HCEC 1CT (cell line): ENCODE measurements around the gene TDRD9.

Experiments used
- DNase-seq: peaks from one replicate; pipeline ENCODE4 v3.0.0-alpha.2; 2017

Gene TDRD9

DNA sequence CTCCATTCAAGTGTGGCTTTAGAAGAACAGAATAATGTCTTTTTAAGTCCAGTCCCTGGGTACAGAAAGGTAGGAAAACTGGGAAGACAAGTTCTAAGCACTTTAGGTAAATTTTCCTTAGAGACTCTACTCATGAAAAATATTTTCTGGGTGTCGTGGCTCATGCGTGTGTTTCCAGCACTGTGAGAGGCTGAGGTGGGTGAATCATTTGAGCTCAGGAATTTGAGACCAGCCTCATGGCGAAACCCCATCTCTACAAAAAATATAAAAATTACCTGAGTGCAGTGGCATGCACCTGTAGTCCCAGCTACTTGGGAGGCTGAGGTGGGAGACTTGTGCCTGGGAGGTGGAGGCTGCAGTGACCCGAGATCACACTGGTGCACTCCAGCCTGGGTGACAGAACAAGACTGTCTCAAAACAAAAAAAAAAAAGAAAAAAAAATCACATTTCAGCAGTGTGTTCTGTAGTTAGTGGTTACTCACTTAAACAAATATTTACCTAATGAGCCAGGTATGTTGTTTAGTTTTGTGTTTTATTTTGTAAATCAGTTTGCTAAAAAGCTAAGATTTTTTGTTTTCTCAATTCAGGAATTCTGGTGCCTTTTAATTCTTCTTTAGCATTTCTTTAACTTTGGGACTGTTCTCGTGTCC, 66.4 kb downstream of the TDRD9 start:
- DNase-seq = no peak

- DNase-seq = no peak
These were observed 67.6 kb downstream of the TDRD9 start for GRCh38 chr14:103995876-103996275.

- no peak for DNase-seq
These were observed 69.1 kb downstream of the TDRD9 start for GRCh38 chr14:103997391-103997790.

- DNase-seq = no peak
These were observed 69.8 kb downstream of the TDRD9 start for GRCh38 chr14:103998027-103998426.

- no peak for DNase-seq
These were observed 71.7 kb downstream of the TDRD9 start for GRCh38 chr14:103999795-104000440.

- no peak for DNase-seq
These were observed 72.7 kb downstream of the TDRD9 start for GRCh38 chr14:104001003-104001402.

DNA sequence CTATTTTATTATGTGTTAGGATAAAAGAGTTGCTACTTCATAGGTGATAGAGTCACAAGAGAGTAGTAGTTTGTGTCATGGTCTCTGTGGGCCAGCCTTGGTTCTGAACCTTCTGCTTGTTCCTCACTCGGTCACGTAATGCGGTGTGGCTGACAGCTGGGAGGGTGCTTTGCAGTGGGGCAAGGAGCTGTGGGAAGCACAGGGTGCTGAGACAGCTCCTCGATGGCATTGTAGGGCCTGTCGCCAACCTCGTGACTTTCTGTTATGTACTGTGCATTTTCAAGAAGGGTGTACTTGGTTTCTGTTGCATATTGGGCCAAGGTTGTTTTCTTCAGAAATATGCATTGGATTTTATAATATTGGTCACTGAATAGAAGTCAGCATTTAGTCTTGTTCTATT, 75.4 kb downstream of the TDRD9 start:
- no peak for DNase-seq

DNA sequence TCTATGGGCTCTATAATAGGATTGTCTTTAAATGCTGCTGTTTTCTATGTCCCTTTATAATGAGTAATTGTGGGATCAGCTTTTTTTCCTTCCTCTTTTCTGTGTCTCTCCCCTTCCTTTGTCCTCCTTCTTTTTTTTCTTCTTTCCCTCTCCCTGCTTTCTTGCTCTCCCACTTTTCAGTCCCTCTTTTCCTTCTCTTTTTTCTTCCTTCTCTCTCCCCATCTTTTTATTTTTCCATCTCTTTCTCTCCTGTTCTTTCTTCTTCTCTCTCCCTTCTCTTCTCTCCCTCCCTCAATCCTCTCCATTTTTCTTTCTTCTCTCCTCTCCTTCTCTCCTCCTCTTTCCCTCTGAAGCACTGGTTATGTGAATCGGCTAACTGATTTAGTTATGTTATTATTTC, 76.6 kb downstream of the TDRD9 start:
- no peak for DNase-seq

DNA sequence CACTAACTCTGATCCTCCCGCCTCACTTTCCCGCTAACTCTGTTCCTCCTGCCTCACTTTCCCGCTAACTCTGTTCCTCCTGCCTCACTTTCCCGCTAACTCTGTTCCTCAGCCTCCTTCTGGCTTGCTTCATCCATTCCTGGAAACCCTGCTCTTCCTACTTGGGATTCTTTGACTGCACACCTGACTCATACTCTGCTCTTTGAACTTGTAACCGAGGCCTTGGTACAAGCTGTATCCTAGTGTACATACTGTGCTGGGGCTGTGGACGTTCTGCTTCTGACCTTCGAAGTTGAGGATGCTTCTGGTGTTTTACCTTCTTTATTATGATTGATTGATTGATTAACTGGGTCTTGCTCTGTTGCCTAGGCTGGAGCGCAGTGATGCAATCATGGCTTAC, 77.2 kb downstream of the TDRD9 start:
- DNase-seq = no peak

- no peak for DNase-seq
These were observed 78.9 kb downstream of the TDRD9 start for GRCh38 chr14:104007121-104007520.

GRCh38 chr14:104009297-104009696, 81.0 kb downstream of the TDRD9 start:
- peak; percentile 26 for DNase-seq

DNA sequence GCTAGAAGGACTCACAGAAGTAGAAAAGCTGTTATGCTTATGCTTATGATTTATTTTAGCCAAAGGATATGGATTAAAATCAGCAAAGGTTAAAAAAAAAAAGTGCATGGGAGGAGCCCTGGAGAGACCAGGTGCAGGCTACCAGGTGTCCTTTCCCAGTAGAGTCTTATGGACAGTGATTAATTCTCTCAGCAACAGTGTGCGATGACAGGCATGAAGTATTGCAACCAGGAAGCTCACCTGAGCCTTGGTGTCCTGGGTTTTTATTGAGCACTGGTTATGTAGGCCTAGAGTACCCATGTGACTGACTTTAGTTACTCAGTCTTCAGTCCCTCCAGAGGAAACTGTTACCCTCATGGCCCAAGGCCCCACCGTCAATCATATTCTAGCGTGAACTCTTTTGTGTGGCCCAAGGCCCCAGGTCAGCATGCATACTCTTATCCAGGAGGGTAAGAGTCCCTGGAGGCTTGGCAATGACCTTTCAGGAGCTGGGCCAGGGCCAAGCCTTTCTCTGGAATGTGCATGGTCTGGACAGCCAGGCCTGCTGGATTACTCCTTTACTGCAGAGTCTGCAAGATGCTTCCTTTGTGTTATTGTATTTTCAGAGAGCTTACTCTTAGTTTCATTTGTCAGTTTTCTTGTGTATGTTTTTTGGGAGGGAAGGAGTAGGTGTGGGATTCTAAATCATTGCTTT, 83.7 kb downstream of the TDRD9 start:
- DNase-seq = no peak

- no peak for DNase-seq
These were observed 86.5 kb downstream of the TDRD9 start for GRCh38 chr14:104014764-104015163.

GRCh38 chr14:104016873-104017650, 88.8 kb downstream of the TDRD9 start:
- peak; percentile 30 for DNase-seq

DNA sequence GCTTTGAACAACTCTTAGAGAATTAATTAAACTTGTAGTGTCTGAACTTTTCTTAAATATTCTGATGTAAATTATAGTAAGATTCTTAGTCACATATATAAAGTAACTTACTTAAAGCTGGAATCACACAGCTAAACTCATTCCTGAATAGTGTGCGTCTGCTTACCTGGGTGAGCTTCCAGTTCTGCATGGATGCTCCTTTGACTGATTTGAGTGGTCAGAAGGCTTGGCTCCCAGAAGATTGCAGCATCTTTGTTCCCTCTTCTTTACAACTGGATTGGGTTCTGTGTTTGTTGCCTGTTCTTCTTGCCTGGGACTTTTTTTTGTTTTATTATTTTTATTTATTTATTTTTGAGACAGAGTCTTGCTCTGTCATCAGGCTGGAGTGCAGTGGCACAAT, 90.8 kb downstream of the TDRD9 start:
- DNase-seq = no peak

GRCh38 chr14:104019806-104020205, 91.5 kb downstream of the TDRD9 start:
- no peak for DNase-seq

DNA sequence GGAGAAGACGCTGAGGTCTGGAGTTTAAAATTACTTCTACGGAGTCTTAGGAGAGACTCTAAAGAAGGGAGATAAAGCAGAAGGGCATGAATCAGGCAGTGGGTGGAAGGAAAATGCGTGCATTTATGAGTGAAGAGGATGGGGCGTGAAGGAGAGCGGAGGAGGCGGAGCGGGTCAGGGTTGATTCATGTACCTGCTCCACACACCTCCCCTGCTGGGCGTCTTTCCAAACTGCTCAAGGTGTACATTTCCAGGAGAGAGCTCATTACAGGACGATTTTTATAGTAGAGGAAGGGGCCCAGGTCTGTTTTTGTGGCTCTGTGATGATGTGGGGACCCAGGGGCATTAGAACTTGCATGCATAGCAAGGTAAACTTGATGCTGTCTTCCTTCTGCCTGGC, 92.2 kb downstream of the TDRD9 start:
- no peak for DNase-seq

- DNase-seq = no peak
These were observed 95.2 kb downstream of the TDRD9 start for GRCh38 chr14:104023325-104024055.

DNA sequence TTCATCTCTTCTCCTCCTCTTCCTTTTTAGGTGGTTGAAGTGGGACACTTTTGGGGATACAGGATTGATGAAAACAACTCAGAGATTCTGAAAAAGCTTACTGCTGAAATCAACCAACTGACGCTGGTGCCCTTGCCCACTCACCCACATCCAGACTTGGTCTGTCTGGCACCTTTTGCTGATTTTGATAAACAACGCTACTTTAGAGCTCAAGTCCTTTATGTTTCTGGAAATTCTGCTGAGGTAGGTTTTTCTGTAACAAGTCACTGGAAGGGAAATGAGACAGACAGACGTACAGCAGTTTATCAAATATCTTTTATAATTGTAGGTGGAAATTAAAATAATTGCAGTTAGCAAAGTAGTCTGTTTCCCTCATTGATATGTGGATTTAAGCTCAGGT, 97.3 kb downstream of the TDRD9 start:
- no peak for DNase-seq

GRCh38 chr14:104026024-104026423, 97.8 kb downstream of the TDRD9 start:
- no peak for DNase-seq

GRCh38 chr14:104030958-104031357, 102.7 kb downstream of the TDRD9 start:
- DNase-seq = no peak

GRCh38 chr14:104031384-104031783, 103.1 kb downstream of the TDRD9 start:
- DNase-seq = no peak
